Stomach (tissue), 4 donors: ENCODE results near the gene RAC3.

ENCODE experiments used
- CTCF ChIP-seq, 7 experiments: fragments of 450-650 bp in 4 of 7; fragments of 200-600 bp in 3 of 7; sonication (generic) in 3 of 7; IDR thresholded peaks; one replicate each; pipeline ENCODE4 v1.5.1; 2016 to 2019; ENCODE audit warnings: antibody characterized with exemption in 7 of 7, control low read depth in 2 of 7, mild to moderate bottlenecking in 1 of 7
- POLR2A ChIP-seq, 4 donors: fragments of 450-650 bp; IDR thresholded peaks; one replicate each; pipeline ENCODE4 v1.6.1; 2016; ENCODE audit warnings: antibody characterized with exemption in 4 of 4, control low read depth in 2 of 4, mild to moderate bottlenecking in 1 of 4, moderate library complexity in 1 of 4

DNA sequence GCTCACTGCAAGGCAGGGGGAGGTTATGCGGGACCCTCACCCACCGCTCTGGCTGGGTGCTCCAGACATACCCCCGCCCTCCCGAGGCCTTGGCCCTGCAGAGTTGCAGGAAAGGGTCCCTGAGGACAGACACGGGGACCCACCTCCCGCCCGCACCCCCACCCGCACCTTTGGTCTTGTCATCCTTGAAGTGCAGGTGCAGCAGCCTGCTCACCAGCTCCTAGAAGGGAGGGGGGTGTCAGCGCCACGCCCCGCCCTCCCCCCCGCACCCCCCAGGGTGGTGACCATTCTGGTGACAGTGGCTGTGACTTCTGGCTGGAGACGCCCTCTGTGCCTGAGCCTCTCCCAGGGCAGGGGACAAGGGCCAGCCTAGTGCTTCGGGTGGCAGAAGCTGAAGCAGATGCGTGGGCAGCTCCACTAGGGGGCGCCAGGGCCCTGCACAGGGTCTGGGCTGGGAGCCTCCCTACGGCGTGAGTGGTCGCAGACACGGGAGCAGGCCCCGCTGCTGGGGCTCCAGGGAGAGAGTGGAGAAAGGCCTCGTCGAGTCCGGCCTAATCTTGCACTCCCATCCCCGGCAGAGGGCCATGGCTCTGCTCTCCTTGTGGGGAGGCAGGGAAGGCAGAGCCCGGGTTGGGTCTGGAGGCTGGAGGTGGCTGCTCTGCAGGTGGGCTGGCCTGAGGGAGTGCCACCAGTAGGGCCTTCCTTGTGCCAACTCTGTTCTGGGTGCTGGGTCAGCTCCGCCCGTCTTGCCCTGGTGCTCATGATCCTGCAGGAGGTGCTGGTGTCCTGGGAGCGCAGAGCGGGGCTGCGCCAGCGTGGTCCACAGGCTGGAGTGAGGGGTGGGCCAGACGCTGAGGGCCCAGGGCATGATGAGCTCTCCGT, 11.5 kb upstream of the RAC3 start:
- TF ChIP-seq CTCF (IDR thresholded peaks at IDR 0.05), result peak in 4 of 7 experiments; percentile 7 to 67 (median 56)
- no peak for TF ChIP-seq POLR2A (IDR thresholded peaks at IDR 0.05)
